Epithelial cell of prostate (primary cell): ENCODE data around the gene STX18.

ENCODE experiments used
- DNase-seq: peaks from one replicate; pipeline ENCODE4 v3.0.0-alpha.2; 2011; ENCODE audit warnings: low read depth, low spot score
- H3K27ac ChIP-seq: fragments of 450-650 bp; 2 replicates; pipeline ENCODE4 v1.5.1; 2017; ENCODE audit warnings: mild to moderate bottlenecking

Gene STX18

GRCh38 chr4:4408576-4409335 is 133.1 kb downstream of the STX18 start:
- H3K27ac ChIP-seq, result no peak overlapping the region
- DNase-seq, result no peak

GRCh38 chr4:4408132-4408523 is 133.7 kb downstream of the STX18 start:
- H3K27ac ChIP-seq, result no peak overlapping the region
- no peak for DNase-seq

GRCh38 chr4:4407299-4408131 is 134.3 kb downstream of the STX18 start:
- no peak overlapping the region for H3K27ac ChIP-seq
- DNase-seq, result no peak

- DNase-seq, result no peak
- no peak overlapping the region for H3K27ac ChIP-seq
These were observed 135.2 kb downstream of the STX18 start for GRCh38 chr4:4406455-4407298.

- DNase-seq, result no peak
- H3K27ac ChIP-seq, result no peak overlapping the region
These were observed 136.4 kb downstream of the STX18 start for GRCh38 chr4:4405358-4405962.

GRCh38 chr4:4402966-4403365 is 138.9 kb downstream of the STX18 start:
- no peak overlapping the region for H3K27ac ChIP-seq
- no peak for DNase-seq

- no peak overlapping the region for H3K27ac ChIP-seq
- no peak for DNase-seq
These were observed 140.8 kb downstream of the STX18 start for GRCh38 chr4:4401036-4401435.

- no peak for DNase-seq
- H3K27ac ChIP-seq, result no peak overlapping the region
These were observed 143.4 kb downstream of the STX18 start for GRCh38 chr4:4398430-4398829.

GRCh38 chr4:4397441-4397819 is 144.4 kb downstream of the STX18 start:
- DNase-seq, result no peak

GRCh38 chr4:4396628-4397440 is 145.0 kb downstream of the STX18 start:
- DNase-seq, result no peak
- H3K27ac ChIP-seq, result no peak overlapping the region

More at GRCh38 chr4:4397441-4397819, 144.4 kb downstream of the STX18 start:
- no peak overlapping the region for H3K27ac ChIP-seq

GRCh38 chr4:4395849-4396627 is 145.8 kb downstream of the STX18 start:
- no peak overlapping the region for H3K27ac ChIP-seq
- no peak for DNase-seq

GRCh38 chr4:4395371-4395770 is 146.5 kb downstream of the STX18 start:
- DNase-seq, result no peak
- no peak overlapping the region for H3K27ac ChIP-seq

GRCh38 chr4:4394644-4395043 is 147.2 kb downstream of the STX18 start:
- DNase-seq, result peak; percentile 68
- no peak overlapping the region for H3K27ac ChIP-seq

GRCh38 chr4:4392501-4393183 is 149.2 kb downstream of the STX18 start:
- peak overlapping the region; percentile 25 for H3K27ac ChIP-seq
- DNase-seq, result peak; percentile 85

- DNase-seq, result no peak
These were observed 150.0 kb downstream of the STX18 start for GRCh38 chr4:4391866-4392265.

GRCh38 chr4:4390515-4391240 is 151.2 kb downstream of the STX18 start:
- no peak overlapping the region for H3K27ac ChIP-seq
- DNase-seq, result no peak

More at GRCh38 chr4:4391866-4392265, 150.0 kb downstream of the STX18 start:
- H3K27ac ChIP-seq, result peak overlapping the region; percentile 25

- no peak overlapping the region for H3K27ac ChIP-seq
- DNase-seq, result no peak
These were observed 151.8 kb downstream of the STX18 start for GRCh38 chr4:4390046-4390445.
